ENCODE results near the gene TRPV5. TPM values are rescaled to one million over a fixed set of nuclear protein-coding genes. Genes with fewer than 3 reads are reported as not detected.

Gene TRPV5
- total and polyA plus RNA-seq, 2 of the 8 experiments (the other 6 are each of a cell fraction or from before 2014, with no cell fraction given): 0.03 TPM; not detected in 1

- TF ChIP-seq CHD7 (IDR thresholded peaks at IDR 0.05; ENCODE audit: insufficient replicate concordance, low read length) (no peak), YY1 (IDR thresholded peaks at IDR 0.05; ENCODE audit: low read depth, low read length) (no peak), MAFK (IDR thresholded peaks at IDR 0.05; ENCODE audit: low read depth, low read length) (no peak), HDAC2 (IDR thresholded peaks at IDR 0.05; ENCODE audit: borderline replicate concordance in 1 of 2, low read depth in 2 of 2, low read length in 2 of 2) (no peak), SP2 (IDR thresholded peaks at IDR 0.05; ENCODE audit: low read length) (no peak), NRF1 (IDR thresholded peaks at IDR 0.05; ENCODE audit: low read depth, low read length) (no peak), KDM1A (IDR thresholded peaks at IDR 0.05; ENCODE audit: borderline replicate concordance, low read length) (no peak)
- TF ChIP-seq, protein P1, sequence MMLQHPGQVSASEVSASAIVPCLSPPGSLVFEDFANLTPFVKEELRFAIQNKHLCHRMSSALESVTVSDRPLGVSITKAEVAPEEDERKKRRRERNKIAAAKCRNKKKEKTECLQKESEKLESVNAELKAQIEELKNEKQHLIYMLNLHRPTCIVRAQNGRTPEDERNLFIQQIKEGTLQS (IDR thresholded peaks at IDR 0.05; ENCODE audit: insufficient read depth, low read depth, low read length): no peak
These were observed 10.2 kb downstream of the TRPV5 start (continued) for GRCh38 chr7:142923391-142923790.

Data from H1 (cell line).